ENCODE measurements around the gene ACADS. TPM values are rescaled to one million over a fixed set of nuclear protein-coding genes. Genes with fewer than 3 reads are reported as not detected.

Gene ACADS
- total RNA-seq, 1 experiment from 2014 or later = 15.9 TPM

DNA sequence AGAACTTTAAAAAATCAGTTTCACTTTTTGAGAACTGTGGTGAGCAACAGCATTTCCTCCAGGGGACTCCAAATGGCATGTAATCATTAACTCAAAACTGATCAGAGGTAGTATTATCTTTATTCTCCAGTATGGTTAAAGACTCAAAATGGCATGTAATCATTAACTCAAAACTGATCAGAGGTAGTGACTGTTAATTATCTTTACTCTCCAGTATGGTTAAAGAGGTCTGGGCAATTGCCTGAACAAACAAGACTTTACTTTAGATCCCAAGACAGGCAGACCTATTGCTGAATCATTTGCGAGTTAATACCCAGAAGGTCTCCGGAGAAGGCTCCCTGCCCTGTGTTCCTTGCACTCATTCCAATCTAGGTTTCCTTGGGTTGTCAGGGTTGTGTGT, 6.6 kb upstream of the ACADS start:
- Histone ChIP-seq H3K27ac (ENCODE audit: low read length) (no peak overlapping the region), H3K9me3 (ENCODE audit: control insufficient read depth, insufficient read depth, low read depth, low read length) (no peaks in the 10 kb centered on the region), H3K4me3 (ENCODE audit: low read depth in 2 of 2, low read length in 2 of 2) (no peak overlapping the region), H3K36me3 (ENCODE audit: control insufficient read depth, insufficient read depth, low read length) (peaks cover 22% of the 10 kb centered on the region), H3K4me1 (ENCODE audit: control insufficient read depth, insufficient read depth, low read length) (no peaks in the 10 kb centered on the region), H3K27me3 (ENCODE audit: control insufficient read depth, insufficient read depth, low read length) (no peaks in the 10 kb centered on the region)
- BruUV-seq (replicated peaks) = no TSS peak
- ChIA-PET CTCF (no interaction called here), POLR2A (no interaction called here)
- DNase-seq (ENCODE audit: low read depth, low spot score) = no peak
- intact Hi-C loops (cut with micrococcal nuclease; ENCODE audit: unreplicated experiment) (no loop called here), in situ Hi-C loops (cut with HindIII; ENCODE audit: low pct_unique_long_range_greater_than_20kb, low sequenced_read_pairs) (no loop called here)
- no peak for ATAC-seq
- TF ChIP-seq, protein P1, sequence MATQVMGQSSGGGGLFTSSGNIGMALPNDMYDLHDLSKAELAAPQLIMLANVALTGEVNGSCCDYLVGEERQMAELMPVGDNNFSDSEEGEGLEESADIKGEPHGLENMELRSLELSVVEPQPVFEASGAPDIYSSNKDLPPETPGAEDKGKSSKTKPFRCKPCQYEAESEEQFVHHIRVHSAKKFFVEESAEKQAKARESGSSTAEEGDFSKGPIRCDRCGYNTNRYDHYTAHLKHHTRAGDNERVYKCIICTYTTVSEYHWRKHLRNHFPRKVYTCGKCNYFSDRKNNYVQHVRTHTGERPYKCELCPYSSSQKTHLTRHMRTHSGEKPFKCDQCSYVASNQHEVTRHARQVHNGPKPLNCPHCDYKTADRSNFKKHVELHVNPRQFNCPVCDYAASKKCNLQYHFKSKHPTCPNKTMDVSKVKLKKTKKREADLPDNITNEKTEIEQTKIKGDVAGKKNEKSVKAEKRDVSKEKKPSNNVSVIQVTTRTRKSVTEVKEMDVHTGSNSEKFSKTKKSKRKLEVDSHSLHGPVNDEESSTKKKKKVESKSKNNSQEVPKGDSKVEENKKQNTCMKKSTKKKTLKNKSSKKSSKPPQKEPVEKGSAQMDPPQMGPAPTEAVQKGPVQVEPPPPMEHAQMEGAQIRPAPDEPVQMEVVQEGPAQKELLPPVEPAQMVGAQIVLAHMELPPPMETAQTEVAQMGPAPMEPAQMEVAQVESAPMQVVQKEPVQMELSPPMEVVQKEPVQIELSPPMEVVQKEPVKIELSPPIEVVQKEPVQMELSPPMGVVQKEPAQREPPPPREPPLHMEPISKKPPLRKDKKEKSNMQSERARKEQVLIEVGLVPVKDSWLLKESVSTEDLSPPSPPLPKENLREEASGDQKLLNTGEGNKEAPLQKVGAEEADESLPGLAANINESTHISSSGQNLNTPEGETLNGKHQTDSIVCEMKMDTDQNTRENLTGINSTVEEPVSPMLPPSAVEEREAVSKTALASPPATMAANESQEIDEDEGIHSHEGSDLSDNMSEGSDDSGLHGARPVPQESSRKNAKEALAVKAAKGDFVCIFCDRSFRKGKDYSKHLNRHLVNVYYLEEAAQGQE (IDR thresholded peaks at IDR 0.05; ENCODE audit: insufficient read depth in 1 of 2, low read depth in 2 of 2, low read length in 1 of 2) = no peak
- TF ChIP-seq CTCF (IDR thresholded peaks at IDR 0.05) = no peak
- TF ChIP-seq POLR2AphosphoS5 (IDR thresholded peaks at IDR 0.05; ENCODE audit: low read depth, low read length) = no peak
- no peak for TF ChIP-seq TCF7L2 (IDR thresholded peaks at IDR 0.05; ENCODE audit: low read depth, low read length)
- TF ChIP-seq SIN3A (IDR thresholded peaks at IDR 0.05; ENCODE audit: borderline replicate concordance, insufficient read depth, low read depth, low read length) = no peak

GRCh38 chr12:120719496-120720233, 6.0 kb upstream of the ACADS start:
- no TSS peak for BruUV-seq (replicated peaks)
- ChIA-PET POLR2A (no interaction called here), CTCF (no interaction called here)
- Histone ChIP-seq H3K27ac (ENCODE audit: low read length) (no peak overlapping the region), H3K9me3 (ENCODE audit: control insufficient read depth, insufficient read depth, low read depth, low read length) (no peaks in the 10 kb centered on the region), H3K27me3 (ENCODE audit: control insufficient read depth, insufficient read depth, low read length) (no peaks in the 10 kb centered on the region), H3K36me3 (ENCODE audit: control insufficient read depth, insufficient read depth, low read length) (peaks cover 18% of the 10 kb centered on the region), H3K4me3 (ENCODE audit: low read depth in 2 of 2, low read length in 2 of 2) (no peak overlapping the region), H3K4me1 (ENCODE audit: control insufficient read depth, insufficient read depth, low read length) (no peaks in the 10 kb centered on the region)
- in situ Hi-C loops (cut with HindIII; ENCODE audit: low pct_unique_long_range_greater_than_20kb, low sequenced_read_pairs) = no loop called here
- ATAC-seq (no peak), DNase-seq (ENCODE audit: low read depth, low spot score) (no peak)
- no peak for TF ChIP-seq TCF7L2 (IDR thresholded peaks at IDR 0.05; ENCODE audit: low read depth, low read length)
- TF ChIP-seq POLR2AphosphoS5 (IDR thresholded peaks at IDR 0.05; ENCODE audit: low read depth, low read length) = no peak
- TF ChIP-seq SIN3A (IDR thresholded peaks at IDR 0.05; ENCODE audit: borderline replicate concordance, insufficient read depth, low read depth, low read length) = no peak
- no peak for TF ChIP-seq CTCF (IDR thresholded peaks at IDR 0.05)
- TF ChIP-seq, protein P1 (IDR thresholded peaks at IDR 0.05; ENCODE audit: insufficient read depth in 1 of 2, low read depth in 2 of 2, low read length in 1 of 2) = no peak
- intact Hi-C loops (cut with micrococcal nuclease; ENCODE audit: unreplicated experiment) = no loop called here
